ENCODE measurements around the gene ATP5PB.

GRCh38 chr1:111483166-111483565, 33.9 kb downstream of the ATP5PB start:
- TF ChIP-seq POLR2AphosphoS5 (IDR thresholded peaks at IDR 0.05; ENCODE audit: borderline replicate concordance, low read depth, low read length) (no peak), EZH2 (IDR thresholded peaks at IDR 0.05) (no peak), FOXP2 (optimal IDR thresholded peaks at IDR 0.05; ENCODE audit: control extremely low read depth, extremely low read length, insufficient read depth) (no peak)

Measured in SK-N-MC (cell line).